ENCODE results near the gene GAL3ST1. TPM values are rescaled to one million over a fixed set of nuclear protein-coding genes. Genes with fewer than 3 reads are reported as not detected.

GAL3ST1 gene
- polyA plus RNA-seq, 4 donors = 11.1 to 89.5 (median 50.8) TPM

DNA sequence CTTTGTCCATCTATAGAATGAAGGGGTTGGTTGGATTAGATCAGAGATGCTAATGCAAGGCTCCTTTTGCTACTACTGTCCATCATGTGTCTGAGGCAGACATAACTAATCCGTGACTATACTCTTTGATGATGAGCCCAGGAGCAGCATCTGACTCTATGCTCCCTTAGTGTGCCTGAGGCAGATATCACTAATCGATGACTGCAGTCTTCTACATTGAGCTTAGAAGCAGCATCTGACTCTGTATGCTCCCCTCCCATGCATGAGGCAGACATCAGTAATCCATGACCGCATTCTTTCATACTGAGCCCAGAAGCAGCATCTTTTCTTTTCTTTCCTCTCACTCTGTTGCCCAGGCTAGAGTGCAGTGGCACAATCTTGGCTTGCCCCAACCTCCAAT lies 36.7 kb upstream of the GAL3ST1 start:
- Histone ChIP-seq H3K4me1 (ENCODE audit: control insufficient read depth in 3 of 3, insufficient read depth in 2 of 3, low read depth in 1 of 3, low read length in 2 of 3) (peaks cover 6 to 34% (median 10%) of the 10 kb centered on the region in 3 donors), H3K4me3 (ENCODE audit: low read depth in 1 of 3, low read length in 3 of 3) (no peak overlapping the region), H3K27me3 (ENCODE audit: control insufficient read depth in 3 of 3, insufficient read depth in 3 of 3, low read length in 3 of 3) (no peaks in the 10 kb centered on the region), H3K27ac (ENCODE audit: low read depth in 1 of 3, low read length in 2 of 3) (no peak overlapping the region), H3K36me3 (ENCODE audit: control insufficient read depth in 3 of 3, insufficient read depth in 2 of 3, low read depth in 1 of 3, low read length in 3 of 3) (peaks cover 0 to 50% (median 0%) of the 10 kb centered on the region in 3 donors), H3K9me3 (ENCODE audit: control insufficient read depth in 2 of 2, insufficient read depth in 1 of 2, low read depth in 1 of 2, low read length in 1 of 2) (no peaks in the 10 kb centered on the region)
- no peak for FAIRE-seq
- WGBS, 3 donors = 96 to 99% (median 98%) methylated on average over 3 of the region's 3 CpGs
- DNase-seq = no peak

GRCh38 chr22:30610299-30610698 lies 35.8 kb upstream of the GAL3ST1 start:
- no peak for FAIRE-seq

DNA sequence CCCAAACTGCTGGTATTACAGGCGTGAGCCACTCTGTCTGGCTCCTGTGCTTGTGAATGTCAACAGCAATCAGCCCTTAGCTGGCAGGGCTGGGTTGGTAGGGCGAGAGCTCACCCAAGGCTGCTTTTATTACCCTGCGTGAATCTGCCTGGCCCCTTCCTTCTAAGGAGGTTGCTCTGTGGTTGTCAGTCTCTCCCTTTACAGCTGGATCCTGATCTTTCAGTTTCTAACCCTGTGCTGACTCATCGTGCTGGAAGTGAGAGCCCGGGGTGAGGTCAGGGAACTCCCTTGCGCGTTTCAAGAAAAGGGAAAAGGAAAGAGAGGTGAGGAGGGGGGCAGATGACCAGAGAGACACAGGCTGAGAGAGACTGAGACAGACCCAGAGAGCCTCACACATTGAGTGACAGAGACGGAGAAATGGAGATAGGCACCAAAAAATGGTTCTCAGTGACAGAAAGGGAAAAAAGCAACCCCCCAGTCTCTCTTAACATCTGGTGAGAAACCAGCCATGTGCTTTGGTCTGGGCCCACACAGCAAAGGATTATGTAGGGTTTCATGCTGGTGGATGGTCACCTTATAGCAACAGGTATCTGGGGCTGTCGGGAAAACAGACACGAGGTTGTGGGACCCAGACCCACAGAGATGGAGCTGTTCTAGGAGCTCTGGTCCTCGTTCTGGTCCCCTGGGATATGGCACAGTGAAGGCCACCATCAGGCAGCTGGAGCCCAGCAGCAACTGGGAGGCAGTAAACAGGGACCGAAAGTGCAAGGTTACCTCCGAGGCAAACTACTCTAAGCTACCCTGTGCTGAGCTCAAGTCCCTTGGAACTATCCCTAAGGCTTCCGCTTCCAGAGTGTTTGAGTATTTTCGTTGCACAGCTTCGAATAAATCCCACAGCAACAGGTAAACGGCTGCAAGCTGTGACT lies 35.1 kb upstream of the GAL3ST1 start:
- WGBS, 3 donors = 37 to 50% (median 49%) methylated on average over 17 of the region's 17 CpGs
- peak overlapping the region; percentile 45 to 85 (median 85) for H3K27ac ChIP-seq (ENCODE audit: low read depth in 1 of 3, low read length in 2 of 3)
- DNase-seq = peak; percentile 92 to 93

More at GRCh38 chr22:30610299-30610698, 35.8 kb upstream of the GAL3ST1 start:
- Histone ChIP-seq H3K36me3 (ENCODE audit: control insufficient read depth in 3 of 3, insufficient read depth in 2 of 3, low read depth in 1 of 3, low read length in 3 of 3) (peaks cover 0 to 43% (median 0%) of the 10 kb centered on the region in 3 donors), H3K4me1 (ENCODE audit: control insufficient read depth in 3 of 3, insufficient read depth in 2 of 3, low read depth in 1 of 3, low read length in 2 of 3) (peaks cover 6 to 42% (median 10%) of the 10 kb centered on the region in 3 donors), H3K27ac (ENCODE audit: low read depth in 1 of 3, low read length in 2 of 3) (no peak overlapping the region), H3K27me3 (ENCODE audit: control insufficient read depth in 3 of 3, insufficient read depth in 3 of 3, low read length in 3 of 3) (no peaks in the 10 kb centered on the region), H3K9me3 (ENCODE audit: control insufficient read depth in 2 of 2, insufficient read depth in 1 of 2, low read depth in 1 of 2, low read length in 1 of 2) (no peaks in the 10 kb centered on the region), H3K4me3 (ENCODE audit: low read depth in 1 of 3, low read length in 3 of 3) (no peak overlapping the region)
- WGBS, 3 donors = 78 to 84% (median 83%) methylated on average over 7 of the region's 7 CpGs
- no peak for DNase-seq

GRCh38 chr22:30607939-30608338 lies 33.5 kb upstream of the GAL3ST1 start:
- FAIRE-seq (no peak), DNase-seq (no peak)

More for the DNA sequence above, 35.1 kb upstream of the GAL3ST1 start:
- H3K4me1 ChIP-seq (ENCODE audit: control insufficient read depth in 3 of 3, insufficient read depth in 2 of 3, low read depth in 1 of 3, low read length in 2 of 3) = peaks cover 6 to 42% (median 10%) of the 10 kb centered on the region in 3 donors
- no peaks in the 10 kb centered on the region for H3K9me3 ChIP-seq (ENCODE audit: control insufficient read depth in 2 of 2, insufficient read depth in 1 of 2, low read depth in 1 of 2, low read length in 1 of 2)
- H3K27me3 ChIP-seq (ENCODE audit: control insufficient read depth in 3 of 3, insufficient read depth in 3 of 3, low read length in 3 of 3) = no peaks in the 10 kb centered on the region
- no peak overlapping the region for H3K4me3 ChIP-seq (ENCODE audit: low read depth in 1 of 3, low read length in 3 of 3)
- FAIRE-seq = no peak
- H3K36me3 ChIP-seq (ENCODE audit: control insufficient read depth in 3 of 3, insufficient read depth in 2 of 3, low read depth in 1 of 3, low read length in 3 of 3) = peaks cover 0 to 38% (median 0%) of the 10 kb centered on the region in 3 donors

GRCh38 chr22:30607300-30607930 lies 33.0 kb upstream of the GAL3ST1 start:
- Histone ChIP-seq H3K27me3 (ENCODE audit: control insufficient read depth in 3 of 3, insufficient read depth in 3 of 3, low read length in 3 of 3) (no peaks in the 10 kb centered on the region), H3K4me3 (ENCODE audit: low read depth in 1 of 3, low read length in 3 of 3) (peak overlapping the region in 2 of 3 donors; percentile 56 to 62), H3K4me1 (ENCODE audit: control insufficient read depth in 3 of 3, insufficient read depth in 2 of 3, low read depth in 1 of 3, low read length in 2 of 3) (peaks cover 6 to 42% (median 10%) of the 10 kb centered on the region in 3 donors), H3K27ac (ENCODE audit: low read depth in 1 of 3, low read length in 2 of 3) (peak overlapping the region; percentile 49 to 88 (median 85)), H3K36me3 (ENCODE audit: control insufficient read depth in 3 of 3, insufficient read depth in 2 of 3, low read depth in 1 of 3, low read length in 3 of 3) (peaks cover 0 to 18% (median 0%) of the 10 kb centered on the region in 3 donors), H3K9me3 (ENCODE audit: control insufficient read depth in 2 of 2, insufficient read depth in 1 of 2, low read depth in 1 of 2, low read length in 1 of 2) (no peaks in the 10 kb centered on the region)
- DNase-seq (no peak), FAIRE-seq (no peak)
- 70 to 75% (median 74%) methylated on average over 7 of the region's 7 CpGs for WGBS, 3 donors

More at GRCh38 chr22:30607939-30608338, 33.5 kb upstream of the GAL3ST1 start:
- 74 to 81% (median 79%) methylated on average over 7 of the region's 7 CpGs for WGBS, 3 donors
- Histone ChIP-seq H3K4me1 (ENCODE audit: control insufficient read depth in 3 of 3, insufficient read depth in 2 of 3, low read depth in 1 of 3, low read length in 2 of 3) (peaks cover 6 to 42% (median 10%) of the 10 kb centered on the region in 3 donors), H3K36me3 (ENCODE audit: control insufficient read depth in 3 of 3, insufficient read depth in 2 of 3, low read depth in 1 of 3, low read length in 3 of 3) (peaks cover 0 to 22% (median 0%) of the 10 kb centered on the region in 3 donors), H3K4me3 (ENCODE audit: low read depth in 1 of 3, low read length in 3 of 3) (peak overlapping the region in 1 of 3 donors; percentile 56), H3K9me3 (ENCODE audit: control insufficient read depth in 2 of 2, insufficient read depth in 1 of 2, low read depth in 1 of 2, low read length in 1 of 2) (no peaks in the 10 kb centered on the region), H3K27ac (ENCODE audit: low read depth in 1 of 3, low read length in 2 of 3) (peak overlapping the region in 2 of 3 donors; percentile 29 to 85), H3K27me3 (ENCODE audit: control insufficient read depth in 3 of 3, insufficient read depth in 3 of 3, low read length in 3 of 3) (no peaks in the 10 kb centered on the region)

GRCh38 chr22:30606455-30607299 lies 32.2 kb upstream of the GAL3ST1 start, which contains the start of gene TCN2:
TCN2 (plus strand) TSS chr22:30607174; CDS start chr22:30607332, 158 bp downstream.
- 1 to 7% (median 3%) methylated on average over 21 to 24 of the region's 24 CpGs for WGBS, 3 donors
- peaks cover 6 to 42% (median 10%) of the 10 kb centered on the region in 3 donors for H3K4me1 ChIP-seq (ENCODE audit: control insufficient read depth in 3 of 3, insufficient read depth in 2 of 3, low read depth in 1 of 3, low read length in 2 of 3)
- peak within 1 kb of the TSS; percentile 49 to 88 (median 85) for H3K27ac ChIP-seq (ENCODE audit: low read depth in 1 of 3, low read length in 2 of 3)
- no peaks in the 10 kb centered on the region for H3K9me3 ChIP-seq (ENCODE audit: control insufficient read depth in 2 of 2, insufficient read depth in 1 of 2, low read depth in 1 of 2, low read length in 1 of 2)
- H3K27me3 ChIP-seq (ENCODE audit: control insufficient read depth in 3 of 3, insufficient read depth in 3 of 3, low read length in 3 of 3) = no peaks in the 10 kb centered on the region
- DNase-seq = peak; percentile 85 to 86
- peaks cover 0 to 14% (median 0%) of the 10 kb centered on the region in 3 donors for H3K36me3 ChIP-seq (ENCODE audit: control insufficient read depth in 3 of 3, insufficient read depth in 2 of 3, low read depth in 1 of 3, low read length in 3 of 3)
- no peak for FAIRE-seq
- peak within 1 kb of the TSS; percentile 31 to 62 (median 56) for H3K4me3 ChIP-seq (ENCODE audit: low read depth in 1 of 3, low read length in 3 of 3)

GRCh38 chr22:30605449-30606110 lies 31.1 kb upstream of the GAL3ST1 start:
- FAIRE-seq (no peak), DNase-seq (peak; percentile 67 to 70)
- H3K27ac ChIP-seq (ENCODE audit: low read depth in 1 of 3, low read length in 2 of 3) = peak overlapping the region in 1 of 3 donors; percentile 85
- H3K36me3 ChIP-seq (ENCODE audit: control insufficient read depth in 3 of 3, insufficient read depth in 2 of 3, low read depth in 1 of 3, low read length in 3 of 3) = peaks cover 0 to 6% (median 0%) of the 10 kb centered on the region in 3 donors
- peak overlapping the region in 2 of 3 donors; percentile 56 to 62 for H3K4me3 ChIP-seq (ENCODE audit: low read depth in 1 of 3, low read length in 3 of 3)
- no peaks in the 10 kb centered on the region for H3K27me3 ChIP-seq (ENCODE audit: control insufficient read depth in 3 of 3, insufficient read depth in 3 of 3, low read length in 3 of 3)
- WGBS, 3 donors = 18 to 27% (median 22%) methylated on average over 9 of the region's 9 CpGs
- H3K4me1 ChIP-seq (ENCODE audit: control insufficient read depth in 3 of 3, insufficient read depth in 2 of 3, low read depth in 1 of 3, low read length in 2 of 3) = peaks cover 6 to 42% (median 10%) of the 10 kb centered on the region in 3 donors
- H3K9me3 ChIP-seq (ENCODE audit: control insufficient read depth in 2 of 2, insufficient read depth in 1 of 2, low read depth in 1 of 2, low read length in 1 of 2) = no peaks in the 10 kb centered on the region
